HCT116 (cell line): ENCODE measurements around the gene FAM180A. TPM values are rescaled to one million over a fixed set of nuclear protein-coding genes. Genes with fewer than 3 reads are reported as not detected.

Experiments used
- ATAC-seq: fragments of 200-7000 bp; cut with Tn5 transposase; 2 replicates; pipeline ENCODE4 v1.9.1; 2020; ENCODE audit warnings: mild to moderate bottlenecking, moderate library complexity
- BruUV-seq: library from RNA; stranded (reverse); fragments of 400-500 nt; replicated peaks from 2 replicates; lab custom pipeline; 2021; lab: Mats Ljungman, UMichigan
- CTCF ChIA-PET: fragments of 300-600 bp; sonication (Branson Sonifier 250); formaldehyde crosslinking; loops from one replicate; lab custom pipeline; 2021; ENCODE audit warnings: antibody characterized with exemption; lab: Charles Lee
- POLR2A ChIA-PET: fragments of 300-600, 350-600 bp; sonication (Branson Sonifier 250); formaldehyde crosslinking; loops from one replicate; lab custom pipeline; 2021; ENCODE audit warnings: antibody characterized with exemption; lab: Charles Lee
- RAD21 ChIA-PET, 2 experiments: fragments of 300-600 bp; sonication (Branson Sonifier 250); formaldehyde crosslinking; loops; one replicate each; lab custom pipeline; 2023; ENCODE audit warnings: low total read pairs in 2 of 2; ENCODE audit not compliant: uncharacterized antibody in 2 of 2, unreplicated experiment in 2 of 2, low non-redundant PET in 1 of 2; lab: Charles Lee
- DNase-seq: peaks from one replicate; pipeline ENCODE4 v3.0.0-alpha.2; 2010; ENCODE audit warnings: low read depth, low spot score
- H2AFZ ChIP-seq: fragments of 200-600 bp; shearing (Covaris generic), sonication (generic); 2 replicates; pipeline ENCODE4 v1.6.1; 2017; ENCODE audit warnings: low read depth, mixed run types, mixed read lengths, antibody characterized with exemption, low read length; ENCODE audit not compliant: poor library complexity, severe bottlenecking
- H3K27ac ChIP-seq: 2 replicates; pipeline ENCODE4 v1.5.1; 2012; ENCODE audit warnings: low read depth, low read length
- H3K27me3 ChIP-seq: fragments of 200-600 bp; sonication (generic); 2 replicates; pipeline ENCODE4 v1.6.1; 2016; ENCODE audit warnings: mixed run types, low read length, mixed read lengths; ENCODE audit not compliant: insufficient read depth
- H3K36me3 ChIP-seq, 2 experiments: fragments of 200-500 bp in 1 of 2; fragments of 200-600 bp in 1 of 2; sonication (Bioruptor generic) in 1 of 2; sonication (generic) in 1 of 2; 2 replicates each; pipeline versions ENCODE4 v1.5.1 to v1.6.1; 2014 to 2016; ENCODE audit warnings: low read length in 2 of 2, inconsistent platforms in 1 of 2, mixed read lengths in 1 of 2, mixed run types in 1 of 2; ENCODE audit not compliant: insufficient read depth in 2 of 2, control insufficient read depth in 1 of 2
- H3K4me1 ChIP-seq, 2 experiments: fragments of 200-600 bp in 1 of 2; sonication (generic) in 1 of 2; 2 replicates each; pipeline versions ENCODE4 v1.5.1 to v1.6.1; 2012 to 2017; ENCODE audit warnings: low read length in 2 of 2, inconsistent platforms in 1 of 2, mild to moderate bottlenecking in 1 of 2, mixed read lengths in 1 of 2, mixed run types in 1 of 2, moderate library complexity in 1 of 2; ENCODE audit not compliant: insufficient read depth in 2 of 2, control insufficient read depth in 1 of 2
- H3K4me2 ChIP-seq: fragments of 200-600 bp; sonication (generic); 2 replicates; pipeline ENCODE4 v1.6.1; 2017; ENCODE audit warnings: mixed run types, low read length, mixed read lengths
- H3K4me3 ChIP-seq, 2 experiments: fragments of 200-600 bp in 1 of 2; sonication (generic) in 1 of 2; replicated peaks in 1 of 2; 2 replicates each; pipeline ENCODE4 v1.5.1; 2011 to 2016; ENCODE audit warnings: low read length in 2 of 2, control low read depth in 1 of 2, low read depth in 1 of 2, mild to moderate bottlenecking in 1 of 2, mixed read lengths in 1 of 2, mixed run types in 1 of 2
- H3K79me2 ChIP-seq: fragments of 200-600 bp; sonication (generic); 2 replicates; pipeline ENCODE4 v1.6.1; 2017; ENCODE audit warnings: mild to moderate bottlenecking, mixed run types, low read length, moderate library complexity, mixed read lengths; ENCODE audit not compliant: insufficient read depth
- H3K9ac ChIP-seq: fragments of 200-600 bp; sonication (generic); 2 replicates; pipeline ENCODE4 v1.6.1; 2016; ENCODE audit warnings: low read length, mixed read lengths
- H3K9me2 ChIP-seq: fragments of 200-600 bp; sonication (generic), shearing (Covaris generic); 2 replicates; pipeline ENCODE4 v1.6.1; 2017; ENCODE audit warnings: mixed run types, mild to moderate bottlenecking, moderate library complexity; ENCODE audit not compliant: insufficient read depth
- H3K9me3 ChIP-seq, 2 experiments: fragments of 200-500 bp in 1 of 2; fragments of 200-600 bp in 1 of 2; sonication (Bioruptor generic) in 1 of 2; sonication (generic) in 1 of 2; 2 replicates each; pipeline ENCODE4 v1.6.1; 2014 to 2017; ENCODE audit warnings: low read length in 2 of 2, mixed read lengths in 2 of 2, inconsistent platforms in 1 of 2, low read depth in 1 of 2, mild to moderate bottlenecking in 1 of 2, mixed run types in 1 of 2, moderate library complexity in 1 of 2; ENCODE audit not compliant: control insufficient read depth in 1 of 2, insufficient read depth in 1 of 2
- H4K20me1 ChIP-seq: fragments of 200-600 bp; sonication (generic), shearing (Covaris generic); 2 replicates; pipeline ENCODE4 v1.6.1; 2017; ENCODE audit warnings: mixed run types, mild to moderate bottlenecking, moderate library complexity; ENCODE audit not compliant: insufficient read depth
- ATF3 ChIP-seq: IDR thresholded peaks from 2 replicates; pipeline ENCODE4 v1.6.1; 2012
- CBX3 ChIP-seq: IDR thresholded peaks from 2 replicates; pipeline ENCODE4 v1.6.1; 2012; ENCODE audit warnings: low read depth
- EZH2 ChIP-seq: fragments of 200-600 bp; sonication (generic); IDR thresholded peaks from 2 replicates; pipeline ENCODE4 v1.6.1; 2017; ENCODE audit warnings: antibody characterized with exemption, mixed run types
- EZH2phosphoT487 ChIP-seq: fragments of 200-600 bp; IDR thresholded peaks from 2 replicates; pipeline ENCODE4 v1.6.1; 2018; ENCODE audit warnings: antibody characterized with exemption, borderline replicate concordance
- JUND ChIP-seq: IDR thresholded peaks from 2 replicates; pipeline ENCODE4 v1.6.1; 2012
- MAX ChIP-seq: IDR thresholded peaks from 2 replicates; pipeline ENCODE4 v1.6.1; 2012
- POLR2A ChIP-seq: IDR thresholded peaks from 2 replicates; pipeline ENCODE4 v1.7.0; 2011; ENCODE audit warnings: borderline replicate concordance; ENCODE audit not compliant: insufficient read depth, insufficient read length; ENCODE audit errors: extremely low read depth
- POLR2AphosphoS5 ChIP-seq: IDR thresholded peaks from 2 replicates; pipeline ENCODE4 v1.6.1; 2011; ENCODE audit warnings: mild to moderate bottlenecking, low read depth, low read length, moderate library complexity
- RAD21 ChIP-seq: IDR thresholded peaks from 2 replicates; pipeline ENCODE4 v1.6.1; 2012; ENCODE audit warnings: low read depth, mild to moderate bottlenecking
- REST ChIP-seq: IDR thresholded peaks from 2 replicates; pipeline ENCODE4 v1.6.1; 2012; ENCODE audit warnings: low read depth
- SIN3A ChIP-seq: IDR thresholded peaks from 2 replicates; pipeline ENCODE4 v1.6.1; 2012; ENCODE audit warnings: low read depth
- SP1 ChIP-seq: IDR thresholded peaks from 2 replicates; pipeline ENCODE4 v1.6.1; 2012; ENCODE audit warnings: low read depth
- SRF ChIP-seq: IDR thresholded peaks from 2 replicates; pipeline ENCODE4 v1.6.1; 2012; ENCODE audit warnings: low read depth
- TCF7L2 ChIP-seq: IDR thresholded peaks from 2 replicates; pipeline ENCODE4 v1.7.0; 2011; ENCODE audit warnings: borderline replicate concordance, inconsistent platforms; ENCODE audit not compliant: insufficient read depth, insufficient read length; ENCODE audit errors: extremely low read depth
- YY1 ChIP-seq: IDR thresholded peaks from 2 replicates; pipeline ENCODE4 v1.6.1; 2011; ENCODE audit warnings: low read length, low read depth, moderate library complexity, mild to moderate bottlenecking; ENCODE audit not compliant: insufficient replicate concordance; ENCODE audit errors: extremely low read depth
- ZBTB33 ChIP-seq: IDR thresholded peaks from 2 replicates; pipeline ENCODE4 v1.6.1; 2011; ENCODE audit warnings: mild to moderate bottlenecking, low read length, moderate library complexity; ENCODE audit not compliant: insufficient replicate concordance; ENCODE audit errors: extremely low read depth
- ZFX ChIP-seq: fragments of 450-650 bp; IDR thresholded peaks from 2 replicates; pipeline ENCODE4 v1.6.1; 2017
- ZNF274 ChIP-seq: fragments of 200-500 bp; sonication (Bioruptor generic); IDR thresholded peaks from 2 replicates; pipeline ENCODE4 v1.6.1; 2014; ENCODE audit warnings: mild to moderate bottlenecking, low read depth, low read length, inconsistent platforms
- intact Hi-C: fragments of 100-400 bp; cut with micrococcal nuclease; formaldehyde crosslinking; loops from 2 replicates; pipeline ENCODE4 v1.10.0; 2022
- total RNA-seq: library from RNA; stranded (reverse); gene quantifications from one replicate; pipeline ENCODE4 v1.2.1, GENCODE V29; 2021; ENCODE audit not compliant: unreplicated experiment

Gene FAM180A
- total RNA-seq, 1 experiment from 2014 or later, result 0.59 TPM

GRCh38 chr7:135684699-135685098 lies 63.9 kb downstream of the FAM180A start:
- ChIA-PET POLR2A (no interaction called here), CTCF (interaction anchor here (1.1 kb wide), 1 partner anchor 12 kb away, joined by 3 read pairs; no protein-coding TSS in a partner anchor), RAD21 (no interaction called here)
- H3K9me3 ChIP-seq, result no peaks in the 10 kb centered on the region
- no peaks in the 10 kb centered on the region for H3K9me2 ChIP-seq
- no peak overlapping the region for H3K27ac ChIP-seq
- H3K27me3 ChIP-seq, result no peaks in the 10 kb centered on the region
- H3K79me2 ChIP-seq, result no peaks in the 10 kb centered on the region
- no peak overlapping the region for H3K9ac ChIP-seq
- BruUV-seq, result no TSS peak
- H3K36me3 ChIP-seq, result no peaks in the 10 kb centered on the region; a peak in 1 of 4 replicates
- H3K4me2 ChIP-seq, result no peak overlapping the region
- H2AFZ ChIP-seq, result no peak overlapping the region
- no peaks in the 10 kb centered on the region for H3K4me1 ChIP-seq
- intact Hi-C loops, result no loop called here
- DNase-seq (no peak), ATAC-seq (no peak)
- H3K4me3 ChIP-seq, result no peak overlapping the region
- no peaks in the 10 kb centered on the region for H4K20me1 ChIP-seq
- no peak for TF ChIP-seq SRF
- no peak for TF ChIP-seq SP1
- no peak for TF ChIP-seq RAD21
- TF ChIP-seq TCF7L2, result no peak
- TF ChIP-seq ZFX, result no peak
- no peak for TF ChIP-seq ATF3
- no peak for TF ChIP-seq CBX3
- TF ChIP-seq EZH2, result no peak
- no peak for TF ChIP-seq POLR2A
- TF ChIP-seq ZBTB33, result no peak
- no peak for TF ChIP-seq YY1
- TF ChIP-seq MAX, result no peak
- no peak for TF ChIP-seq SIN3A
- TF ChIP-seq POLR2AphosphoS5, result no peak
- no peak for TF ChIP-seq REST
- no peak for TF ChIP-seq ZNF274
- no peak for TF ChIP-seq JUND
- no peak for TF ChIP-seq EZH2phosphoT487
- TF ChIP-seq, all 23 proteins: peak for 0
